Anterior cingulate cortex (tissue), 58 donors: Measurements from ENCODE around the gene C14orf119.

ENCODE experiments used
- DNase-seq, 58 donors: peaks; one replicate each; lab custom pipeline; 2025; lab: John Stamatoyannopoulos, UW

The C14orf119 gene

GRCh38 chr14:23145794-23146350 lies 50.6 kb downstream of the C14orf119 start:
- DNase-seq, result no peak

- no peak for DNase-seq
Measured at GRCh38 chr14:23146351-23146910, 51.1 kb downstream of the C14orf119 start.

DNA sequence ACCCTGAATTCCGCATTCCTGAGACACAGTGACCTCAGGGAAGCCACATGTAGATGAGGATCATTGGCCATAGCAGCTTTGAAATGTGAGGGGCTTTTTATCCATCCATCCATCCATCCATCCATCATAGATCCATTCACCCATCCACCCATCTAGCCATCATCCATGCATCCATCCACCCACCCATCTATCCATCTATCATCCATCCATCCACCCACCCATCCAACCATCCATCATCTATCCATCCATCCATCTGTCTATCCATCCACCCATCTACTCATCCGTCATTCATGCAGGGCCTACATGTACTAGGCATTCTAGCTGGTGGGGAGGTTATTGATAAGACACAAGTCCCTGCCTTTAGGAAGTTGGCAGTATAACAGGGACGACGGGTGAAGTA lies 51.7 kb downstream of the C14orf119 start:
- no peak for DNase-seq

- DNase-seq, result peak in 19 of 58 donors; percentile 7 to 57 (median 20)
Measured at GRCh38 chr14:23147676-23148075, 52.4 kb downstream of the C14orf119 start.

- no peak for DNase-seq
Measured at GRCh38 chr14:23148591-23149249, 53.4 kb downstream of the C14orf119 start.

DNA sequence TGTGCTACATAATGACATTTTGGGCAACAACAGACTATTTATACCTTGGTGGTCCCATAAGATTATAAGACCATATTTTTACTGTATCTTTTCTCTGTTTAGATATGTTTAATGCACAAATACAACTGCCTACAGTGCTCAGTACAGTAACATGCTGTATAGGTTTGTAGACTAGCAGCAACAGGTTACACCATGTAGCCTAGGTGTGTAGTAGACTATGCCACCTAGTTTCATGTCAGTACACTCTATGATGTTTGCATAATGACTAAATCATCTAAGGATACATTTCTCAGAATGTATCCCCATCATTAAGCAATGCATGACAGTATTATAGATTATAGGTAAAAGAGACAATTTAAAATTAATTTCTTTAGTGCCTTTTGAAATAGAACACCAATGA lies 54.4 kb downstream of the C14orf119 start:
- DNase-seq, result no peak
